H1 (cell line): ENCODE measurements around the gene TEAD4. TPM values are rescaled to one million over a fixed set of nuclear protein-coding genes. Genes with fewer than 3 reads are reported as not detected.

ENCODE experiments used
- CTCF ChIA-PET: fragments of 300-600 bp; sonication (Branson Sonifier 250); formaldehyde crosslinking; loops from one replicate; lab custom pipeline; 2021; ENCODE audit not compliant: partially characterized antibody; lab: Charles Lee
- POLR2A ChIA-PET: fragments of 300-600 bp; sonication (Branson Sonifier 250); formaldehyde crosslinking; loops from one replicate; lab custom pipeline; 2021; ENCODE audit warnings: inconsistent platforms; ENCODE audit not compliant: partially characterized antibody; lab: Charles Lee
- DNase-seq, 2 experiments: peaks; one replicate each; pipeline versions ENCODE4 v3.0.0 to v3.0.0-alpha.2; 2010 to 2022; ENCODE audit warnings: low spot score in 2 of 2, low read depth in 1 of 2, mixed read lengths in 1 of 2
- FAIRE-seq: peaks from 2 replicates; lab custom pipeline; 2011; peaks lifted over from hg19 to GRCh38; lab: Jason Lieb, UNC
- H2AFZ ChIP-seq: 2 replicates; pipeline ENCODE4 v1.8.1; 2012; ENCODE audit warnings: low read length, inconsistent platforms
- H2AK5ac ChIP-seq: 2 replicates; pipeline ENCODE4 v1.6.1; 2013; ENCODE audit warnings: low read depth, low read length
- H2BK120ac ChIP-seq: replicated peaks from 2 replicates; pipeline ENCODE3; 2013; ENCODE audit warnings: low read depth, low read length, inconsistent platforms
- H2BK12ac ChIP-seq: 2 replicates; pipeline ENCODE4 v1.6.1; 2013; ENCODE audit warnings: low read depth, low read length
- H2BK15ac ChIP-seq: 2 replicates; pipeline ENCODE4 v1.6.1; 2013; ENCODE audit warnings: low read length
- H2BK20ac ChIP-seq: 2 replicates; pipeline ENCODE4 v1.6.1; 2013; ENCODE audit warnings: low read length
- H2BK5ac ChIP-seq: 2 replicates; pipeline ENCODE4 v1.6.1; 2013; ENCODE audit warnings: low read depth, low read length
- H3K14ac ChIP-seq: 2 replicates; pipeline ENCODE4 v1.6.1; 2013; ENCODE audit warnings: inconsistent platforms; ENCODE audit not compliant: insufficient read length
- H3K18ac ChIP-seq: 2 replicates; pipeline ENCODE4 v1.6.1; 2013; ENCODE audit warnings: low read length; ENCODE audit errors: extremely low read depth
- H3K23ac ChIP-seq: 2 replicates; pipeline ENCODE4 v1.6.1; 2013; ENCODE audit warnings: inconsistent platforms; ENCODE audit not compliant: insufficient read length
- H3K23me2 ChIP-seq: 2 replicates; pipeline ENCODE4 v1.6.1; 2013; ENCODE audit warnings: low read depth, low read length
- H3K27ac ChIP-seq: 2 replicates; pipeline ENCODE4 v1.6.1; 2011; ENCODE audit warnings: low read depth, low read length, inconsistent platforms
- H3K27me3 ChIP-seq, 4 experiments: replicated peaks in 1 of 4; 1 replicate in 1 of 4; 2 replicates in 3 of 4; pipeline versions ENCODE4 v1.6.1 to v1.8.1; 2011 to 2013; ENCODE audit warnings: low read length in 3 of 4, mild to moderate bottlenecking in 3 of 4, inconsistent platforms in 2 of 4, mixed read lengths in 2 of 4, moderate library complexity in 1 of 4; ENCODE audit not compliant: control insufficient read depth in 3 of 4, insufficient read depth in 3 of 4; ENCODE audit errors: extremely low read depth in 1 of 4
- H3K36me3 ChIP-seq, 4 experiments: 2 replicates each; pipeline versions ENCODE4 v1.6.1 to v1.8.1; 2011 to 2013; ENCODE audit warnings: mild to moderate bottlenecking in 4 of 4, low read length in 3 of 4, moderate library complexity in 2 of 4, control low read depth in 1 of 4, inconsistent platforms in 1 of 4; ENCODE audit not compliant: insufficient read depth in 4 of 4, control insufficient read depth in 2 of 4
- H3K4ac ChIP-seq: replicated peaks from 2 replicates; pipeline ENCODE3; 2013; ENCODE audit warnings: low read length, low read depth, mixed read lengths, inconsistent platforms; ENCODE audit not compliant: insufficient read length
- H3K4me1 ChIP-seq, 4 experiments: replicated peaks in 1 of 4; 1 replicate in 1 of 4; 2 replicates in 3 of 4; pipeline versions ENCODE4 v1.6.1 to v1.8.1; 2011 to 2013; ENCODE audit warnings: low read length in 3 of 4, inconsistent platforms in 2 of 4, mixed read lengths in 1 of 4; ENCODE audit not compliant: insufficient read depth in 4 of 4, control insufficient read depth in 3 of 4
- H3K4me2 ChIP-seq, 2 experiments: 2 replicates each; pipeline versions ENCODE4 v1.6.1 to v1.8.1; 2011 to 2013; ENCODE audit warnings: low read depth in 2 of 2, low read length in 2 of 2, control low read depth in 1 of 2, inconsistent platforms in 1 of 2, mild to moderate bottlenecking in 1 of 2; ENCODE audit not compliant: insufficient read depth in 1 of 2
- H3K4me3 ChIP-seq, 4 experiments: fragments of 200-600, 300-600 bp in 1 of 4; sonication (generic), shearing (Covaris generic), sonication (Bioruptor Twin) in 1 of 4; 2 replicates each; pipeline versions ENCODE4 v1.5.1 to v1.8.1; 2011 to 2016; ENCODE audit warnings: low read length in 4 of 4, low read depth in 3 of 4, control low read depth in 2 of 4, inconsistent platforms in 2 of 4, mild to moderate bottlenecking in 2 of 4, mixed read lengths in 1 of 4, moderate library complexity in 1 of 4; ENCODE audit not compliant: insufficient read depth in 2 of 4; ENCODE audit errors: extremely low read depth in 1 of 4
- H3K56ac ChIP-seq: replicated peaks from 2 replicates; pipeline ENCODE3; 2013; ENCODE audit warnings: low read depth, mild to moderate bottlenecking, mixed read lengths, low read length, inconsistent platforms; ENCODE audit not compliant: insufficient read length
- H3K79me1 ChIP-seq: 2 replicates; pipeline ENCODE4 v1.6.1; 2013; ENCODE audit warnings: low read depth, low read length, control low read depth
- H3K79me2 ChIP-seq, 2 experiments: 2 replicates each; pipeline versions ENCODE4 v1.6.1 to v1.8.1; 2012 to 2013; ENCODE audit warnings: low read length in 2 of 2, mild to moderate bottlenecking in 2 of 2, inconsistent platforms in 1 of 2; ENCODE audit not compliant: insufficient read depth in 2 of 2, control insufficient read depth in 1 of 2
- H3K9ac ChIP-seq, 4 experiments: replicated peaks in 1 of 4; 1 replicate in 1 of 4; 2 replicates in 3 of 4; pipeline versions ENCODE4 v1.6.1 to v1.8.1; 2011 to 2013; ENCODE audit warnings: low read depth in 3 of 4, low read length in 3 of 4, control low read depth in 2 of 4, mild to moderate bottlenecking in 2 of 4, moderate library complexity in 2 of 4, inconsistent platforms in 1 of 4; ENCODE audit errors: extremely low read depth in 1 of 4
- H3K9me3 ChIP-seq, 2 experiments: 2 replicates each; pipeline versions ENCODE4 v1.6.1 to v1.8.1; 2012 to 2013; ENCODE audit warnings: mild to moderate bottlenecking in 2 of 2, moderate library complexity in 2 of 2, control low read depth in 1 of 2, inconsistent platforms in 1 of 2, low read depth in 1 of 2, low read length in 1 of 2, mixed read lengths in 1 of 2; ENCODE audit not compliant: insufficient read depth in 2 of 2
- H4K20me1 ChIP-seq, 2 experiments: replicated peaks in 1 of 2; 2 replicates each; pipeline versions ENCODE3 to v1.8.1; 2011 to 2013; ENCODE audit warnings: inconsistent platforms in 2 of 2, low read length in 2 of 2, mild to moderate bottlenecking in 1 of 2; ENCODE audit not compliant: insufficient read depth in 2 of 2, control insufficient read depth in 1 of 2
- H4K5ac ChIP-seq: 2 replicates; pipeline ENCODE4 v1.6.1; 2013; ENCODE audit warnings: low read length, low read depth, mixed read lengths, inconsistent platforms; ENCODE audit not compliant: insufficient read length
- H4K8ac ChIP-seq: 2 replicates; pipeline ENCODE4 v1.8.0; 2013; ENCODE audit warnings: mild to moderate bottlenecking, moderate library complexity, low read length, inconsistent platforms; ENCODE audit not compliant: insufficient read depth; ENCODE audit errors: extremely low read depth
- H4K91ac ChIP-seq: replicated peaks from 2 replicates; pipeline ENCODE3; 2013; ENCODE audit warnings: low read length, mixed read lengths, inconsistent platforms; ENCODE audit not compliant: insufficient read length
- BACH1 ChIP-seq: IDR thresholded peaks from 2 replicates; pipeline ENCODE4 v1.6.1; 2012; ENCODE audit warnings: low read length, improper control_type of control experiment
- CBX8 ChIP-seq: fragments of 300-800, 300-1000 bp; sonication (generic); IDR thresholded peaks from 2 replicates; pipeline ENCODE4 v1.7.1; 2016; ENCODE audit warnings: low read depth, low read length, borderline replicate concordance
- CHD2 ChIP-seq: IDR thresholded peaks from 2 replicates; pipeline ENCODE4 v1.6.1; 2012; ENCODE audit warnings: low read length, improper control_type of control experiment
- EZH2 ChIP-seq: fragments of 200-600 bp; sonication (generic); IDR thresholded peaks from 2 replicates; pipeline ENCODE4 v1.7.1; 2012; ENCODE audit warnings: low read depth, mild to moderate bottlenecking, moderate library complexity, low read length, inconsistent platforms; ENCODE audit not compliant: severe bottlenecking
- GTF2F1 ChIP-seq: IDR thresholded peaks from 2 replicates; pipeline ENCODE4 v1.6.1; 2012; ENCODE audit warnings: low read depth, low read length, improper control_type of control experiment, borderline replicate concordance
- HDAC2 ChIP-seq, 2 experiments: fragments of 300-600 bp in 1 of 2; sonication (generic) in 1 of 2; IDR thresholded peaks; 2 replicates each; pipeline ENCODE4 v1.6.1; 2011 to 2012; ENCODE audit warnings: low read depth in 2 of 2, low read length in 2 of 2, mild to moderate bottlenecking in 2 of 2, moderate library complexity in 2 of 2, borderline replicate concordance in 1 of 2, inconsistent platforms in 1 of 2
- RXRA ChIP-seq: IDR thresholded peaks from 2 replicates; pipeline ENCODE4 v1.6.1; 2011; ENCODE audit warnings: low read depth, mild to moderate bottlenecking, low read length, moderate library complexity; ENCODE audit not compliant: insufficient read depth
- SIN3A ChIP-seq, 2 experiments: IDR thresholded peaks in 1 of 2; conservative IDR thresholded peaks in 1 of 2; 2 replicates each; pipeline ENCODE4 v1.6.1; 2011 to 2012; ENCODE audit warnings: low read length in 2 of 2, improper control_type of control experiment in 1 of 2, low read depth in 1 of 2, mild to moderate bottlenecking in 1 of 2
- SP1 ChIP-seq: IDR thresholded peaks from 2 replicates; pipeline ENCODE4 v1.6.1; 2011; ENCODE audit warnings: low read depth, low read length
- TAF1 ChIP-seq: IDR thresholded peaks from 2 replicates; pipeline ENCODE4 v1.6.1; 2011; ENCODE audit warnings: mild to moderate bottlenecking, low read depth, low read length
- TBP ChIP-seq: IDR thresholded peaks from 2 replicates; pipeline ENCODE4 v1.6.1; 2011; ENCODE audit warnings: low read depth, low read length, improper control_type of control experiment
- TEAD4 ChIP-seq: IDR thresholded peaks from 2 replicates; pipeline ENCODE4 v1.6.1; 2012; ENCODE audit warnings: low read depth, low read length, inconsistent platforms, mixed read lengths
- WGBS, 2 experiments: shearing (Covaris generic) in 1 of 2; methylation state at CpG; one replicate each; pipeline versions ENCODE4 v1.1.6 to v1.1.7; 2013 to 2015; ENCODE audit warnings: low lambda C conversion rate in 2 of 2, mixed read lengths in 2 of 2, inconsistent platforms in 1 of 2, low coverage in 1 of 2, missing lambda C conversion rate in 1 of 2; ENCODE audit not compliant: insufficient replicate concordance in 2 of 2, insufficient coverage in 1 of 2, insufficient read length in 1 of 2; ENCODE audit errors: extremely low coverage in 1 of 2, missing lambda C conversion rate in 1 of 2; 5-methylcytosine and 5-hydroxymethylcytosine counted together
- polyA plus RNA-seq, 7 experiments: library from polyadenylated mRNA; depleted of rRNA in 3 of 7; stranded (reverse) in 5 of 7; unstranded in 2 of 7; fragments of >200 nt in 5 of 7; fragments of 200-250 nt in 2 of 7; gene quantifications; 1 replicate in 5 of 7; 2 replicates in 1 of 7; 4 replicates in 1 of 7; pipeline versions ENCODE4 v1.2.1 to v1.2.3, GENCODE V29; 2011 to 2013; ENCODE audit warnings: missing spikeins in 2 of 7, mixed read lengths in 2 of 7
- total RNA-seq: library from RNA; stranded (reverse); fragmentation: NEBNext Ultra II Directional; extraction: Animal tissue kit (Norgen Biotek cat#: 25700); gene quantifications from 2 replicates; pipeline ENCODE4 v1.2.1, GENCODE V29; 2021

TEAD4 gene
- total and polyA plus RNA-seq, 2 of the 8 experiments (the other 6 are each of a cell fraction or from before 2014, with no cell fraction given) = 56.7 to 116 TPM

GRCh38 chr12:2984698-2985097 is 25.5 kb downstream of the TEAD4 start:
- Histone ChIP-seq H3K79me2 (peaks cover 12 to 73% of the 10 kb centered on the region in 2 experiments), H3K9me3 (peaks cover 0 to 2% of the 10 kb centered on the region in 2 experiments; a peak in 1 of 4 replicates)
- CTCF ChIA-PET = interaction anchor here (0.7 kb wide), 1 partner anchor 140 kb away, joined by 5 read pairs; no protein-coding TSS in a partner anchor
- TF ChIP-seq GTF2F1 = no peak
- TF ChIP-seq HDAC2 (IDR thresholded peaks at IDR 0.05; ENCODE audit: borderline replicate concordance in 1 of 2, low read depth in 2 of 2, low read length in 2 of 2) = no peak
- TF ChIP-seq CHD2 = no peak
- no peak for TF ChIP-seq TBP
- TF ChIP-seq EZH2 = no peak
- TF ChIP-seq TEAD4 = no peak
- no peak for TF ChIP-seq SP1
- TF ChIP-seq SIN3A (conservative IDR thresholded peaks at IDR 0.05 in 1 of 2, IDR thresholded peaks at IDR 0.05 in 1 of 2; ENCODE audit: low read depth in 1 of 2, low read length in 2 of 2) = no peak
- no peak for TF ChIP-seq CBX8
- no peak for TF ChIP-seq BACH1
- no peak for TF ChIP-seq RXRA
- no peak for TF ChIP-seq TAF1

More at GRCh38 chr12:2984698-2985097, 25.5 kb downstream of the TEAD4 start:
- Histone ChIP-seq H2BK12ac (no peak overlapping the region), H3K36me3 (peaks cover 3 to 10% (median 4%) of the 10 kb centered on the region in 4 experiments; a peak in 5 of 8 replicates), H2AK5ac (no peak overlapping the region), H3K56ac (no peak overlapping the region), H4K20me1 (peaks cover 6 to 25% of the 10 kb centered on the region in 2 experiments), H2BK15ac (no peak overlapping the region), H3K9ac (no peak overlapping the region), H2BK20ac (no peak overlapping the region), H4K5ac (no peak overlapping the region), H2AFZ (no peak overlapping the region), H2BK120ac (no peak overlapping the region), H3K4me2 (no peak overlapping the region), H3K27me3 (no peaks in the 10 kb centered on the region), H3K4me1 (peaks cover 0 to 3% (median under 1%) of the 10 kb centered on the region in 4 experiments; a peak in 2 of 7 replicates), H3K23ac (no peak overlapping the region), H3K14ac (no peak overlapping the region), H3K4me3 (no peak overlapping the region), H2BK5ac (no peak overlapping the region), H4K91ac (no peak overlapping the region), H3K27ac (no peak overlapping the region), H3K4ac (no peak overlapping the region), H3K23me2 (no peaks in the 10 kb centered on the region), H3K18ac (no peak overlapping the region), H4K8ac (no peak overlapping the region), H3K79me1 (peaks cover 13% of the 10 kb centered on the region)
- no peak for FAIRE-seq
- WGBS, 2 experiments = 92% methylated on average over 1 of the region's 1 CpG; no CpG with 5 or more reads in 1 of the 2 experiments
- DNase-seq = no peak
- POLR2A ChIA-PET = interaction anchor here (0.6 to 1.0 kb wide), 2 partner anchors 132 to 265 kb away, joined by 3 read pairs; no protein-coding TSS in a partner anchor
